Fibroblast of mammary gland (primary cell): ENCODE results near the gene CDH15.
A peak's percentile ranks its signal among the peaks of the same experiment; 100 is the strongest.

Experiments used
- DNase-seq: peaks from one replicate; pipeline ENCODE4 v3.0.0-alpha.2; 2010; ENCODE audit warnings: low read depth
- H3K4me3 ChIP-seq: 2 replicates; pipeline ENCODE4 v1.5.1; 2011; ENCODE audit warnings: low read depth, mild to moderate bottlenecking, low read length, moderate library complexity; ENCODE audit not compliant: control insufficient read depth
- TF ChIP-seq, protein P1 (sequence below): conservative IDR thresholded peaks from 2 replicates; pipeline ENCODE4 v1.5.1; 2011; ENCODE audit warnings: low read depth, low read length, inconsistent platforms; ENCODE audit not compliant: control insufficient read depth, insufficient read depth

The CDH15 gene

GRCh38 chr16:89189358-89190025 is 17.9 kb downstream of the CDH15 start:
- H3K4me3 ChIP-seq: no peak overlapping the region
- TF ChIP-seq, protein P1, sequence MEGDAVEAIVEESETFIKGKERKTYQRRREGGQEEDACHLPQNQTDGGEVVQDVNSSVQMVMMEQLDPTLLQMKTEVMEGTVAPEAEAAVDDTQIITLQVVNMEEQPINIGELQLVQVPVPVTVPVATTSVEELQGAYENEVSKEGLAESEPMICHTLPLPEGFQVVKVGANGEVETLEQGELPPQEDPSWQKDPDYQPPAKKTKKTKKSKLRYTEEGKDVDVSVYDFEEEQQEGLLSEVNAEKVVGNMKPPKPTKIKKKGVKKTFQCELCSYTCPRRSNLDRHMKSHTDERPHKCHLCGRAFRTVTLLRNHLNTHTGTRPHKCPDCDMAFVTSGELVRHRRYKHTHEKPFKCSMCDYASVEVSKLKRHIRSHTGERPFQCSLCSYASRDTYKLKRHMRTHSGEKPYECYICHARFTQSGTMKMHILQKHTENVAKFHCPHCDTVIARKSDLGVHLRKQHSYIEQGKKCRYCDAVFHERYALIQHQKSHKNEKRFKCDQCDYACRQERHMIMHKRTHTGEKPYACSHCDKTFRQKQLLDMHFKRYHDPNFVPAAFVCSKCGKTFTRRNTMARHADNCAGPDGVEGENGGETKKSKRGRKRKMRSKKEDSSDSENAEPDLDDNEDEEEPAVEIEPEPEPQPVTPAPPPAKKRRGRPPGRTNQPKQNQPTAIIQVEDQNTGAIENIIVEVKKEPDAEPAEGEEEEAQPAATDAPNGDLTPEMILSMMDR: no peak
- DNase-seq: no peak

DNA sequence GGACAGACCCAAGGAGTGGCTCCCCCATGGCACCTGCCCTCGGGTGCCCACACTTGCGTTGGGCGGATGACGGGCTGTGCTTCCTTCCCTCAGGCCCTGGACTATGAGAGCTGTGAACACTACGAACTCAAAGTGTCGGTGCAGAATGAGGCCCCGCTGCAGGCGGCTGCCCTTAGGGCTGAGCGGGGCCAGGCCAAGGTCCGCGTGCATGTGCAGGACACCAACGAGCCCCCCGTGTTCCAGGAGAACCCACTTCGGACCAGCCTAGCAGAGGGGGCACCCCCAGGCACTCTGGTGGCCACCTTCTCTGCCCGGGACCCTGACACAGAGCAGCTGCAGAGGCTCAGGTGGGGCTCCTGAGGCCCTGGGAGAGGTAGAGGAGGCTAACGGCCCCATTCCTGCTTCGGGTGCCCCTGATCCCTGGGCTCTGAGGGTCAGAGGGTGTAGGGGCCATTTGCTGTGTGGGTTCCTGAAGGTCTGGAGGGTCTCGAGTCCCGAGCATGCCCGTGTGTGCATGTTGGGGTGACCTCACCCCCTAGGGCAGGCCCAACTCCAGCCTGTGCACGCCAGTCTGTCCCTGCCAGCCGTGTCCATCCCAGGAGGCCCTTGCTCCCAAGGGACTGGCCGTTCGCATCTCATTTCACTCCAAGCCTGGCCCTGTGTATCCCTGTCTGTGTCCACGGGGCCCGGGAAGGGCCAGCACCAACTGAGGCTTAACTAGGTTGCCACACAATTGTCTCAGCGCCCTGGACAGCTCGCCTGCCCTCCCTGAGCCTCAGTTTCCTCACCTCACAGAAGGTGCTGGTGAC is 18.8 kb downstream of the CDH15 start:
- no peak for DNase-seq
- H3K4me3 ChIP-seq: no peak overlapping the region
- TF ChIP-seq, protein P1: no peak

DNA sequence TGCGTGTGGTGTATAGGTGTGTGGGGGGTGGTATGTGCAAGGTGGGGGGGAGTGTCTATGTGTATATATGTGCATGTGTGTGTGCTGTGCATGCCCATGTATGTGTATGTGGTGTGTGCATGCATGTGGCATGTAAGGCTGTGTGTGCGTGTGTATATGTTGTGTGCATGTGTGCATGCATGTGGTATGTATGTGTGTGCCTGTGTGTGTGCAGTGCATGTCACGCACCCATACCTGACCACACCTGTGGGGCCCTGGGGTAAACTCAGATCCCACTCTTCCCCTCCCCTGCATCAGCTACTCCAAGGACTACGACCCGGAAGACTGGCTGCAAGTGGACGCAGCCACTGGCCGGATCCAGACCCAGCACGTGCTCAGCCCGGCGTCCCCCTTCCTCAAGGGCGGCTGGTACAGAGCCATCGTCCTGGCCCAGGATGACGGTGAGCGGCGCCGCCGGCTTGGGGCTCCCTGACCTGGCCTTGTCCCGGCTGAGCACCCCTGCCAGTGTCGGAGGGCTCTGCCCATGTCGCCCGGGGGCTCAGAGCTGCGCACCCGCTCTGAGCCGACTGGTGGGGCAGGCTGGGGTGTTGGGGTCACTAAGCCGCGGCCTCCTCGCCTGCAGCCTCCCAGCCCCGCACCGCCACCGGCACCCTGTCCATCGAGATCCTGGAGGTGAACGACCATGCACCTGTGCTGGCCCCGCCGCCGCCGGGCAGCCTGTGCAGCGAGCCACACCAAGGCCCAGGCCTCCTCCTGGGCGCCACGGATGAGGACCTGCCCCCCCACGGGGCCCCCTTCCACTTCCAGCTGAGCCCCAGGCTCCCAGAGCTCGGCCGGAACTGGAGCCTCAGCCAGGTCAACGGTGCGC is 19.7 kb downstream of the CDH15 start:
- H3K4me3 ChIP-seq: no peak overlapping the region
- TF ChIP-seq, protein P1: no peak
- DNase-seq: no peak

DNA sequence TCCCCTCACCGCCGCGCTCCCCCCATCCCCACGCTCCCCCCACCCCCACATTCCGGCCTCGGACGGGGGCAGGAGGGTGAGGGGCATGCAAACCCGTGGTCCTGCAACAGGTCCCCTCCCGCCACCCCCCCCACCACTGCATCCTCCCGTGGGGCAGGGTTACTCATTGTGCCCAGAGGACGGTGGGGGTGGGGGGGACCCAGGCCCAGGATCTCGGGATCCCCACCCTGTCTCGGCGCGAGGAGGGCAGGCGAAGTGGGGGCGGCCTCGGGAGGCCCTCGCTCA is 20.3 kb downstream of the CDH15 start:
- TF ChIP-seq, protein P1: no peak
- peak overlapping the region; percentile 35 for H3K4me3 ChIP-seq
- no peak for DNase-seq

GRCh38 chr16:89192186-89192955 is 20.8 kb downstream of the CDH15 start:
- DNase-seq: peak; percentile 95
- H3K4me3 ChIP-seq: peak overlapping the region; percentile 35

DNA sequence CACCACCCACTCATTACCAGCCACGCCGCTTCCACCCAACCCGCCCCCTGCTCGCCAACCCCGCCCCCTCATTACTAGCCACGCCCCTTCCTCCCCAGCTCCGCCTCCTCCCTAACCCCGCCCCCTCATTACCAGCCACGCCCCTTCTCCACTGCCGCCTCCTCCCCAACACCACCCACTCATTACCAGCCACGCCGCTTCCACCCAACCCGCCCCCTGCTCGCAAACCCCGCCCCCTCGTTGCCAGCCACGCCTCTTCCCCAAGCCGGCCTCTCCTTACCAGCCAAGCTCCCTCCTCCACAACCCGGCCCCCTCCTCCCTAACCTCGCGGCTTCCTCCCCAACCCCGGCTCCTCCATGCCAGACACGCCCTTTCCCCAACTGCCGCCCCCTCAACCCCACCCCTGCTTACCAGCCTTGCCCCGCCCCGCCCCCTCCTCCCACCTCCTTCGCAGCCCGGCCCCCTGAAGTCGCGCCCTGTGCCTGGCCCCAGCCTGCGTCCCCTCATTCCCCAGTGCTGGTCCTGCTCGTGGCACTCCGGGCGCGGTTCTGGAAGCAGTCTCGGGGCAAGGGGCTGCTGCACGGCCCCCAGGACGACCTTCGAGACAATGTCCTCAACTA is 21.5 kb downstream of the CDH15 start:
- TF ChIP-seq, protein P1: no peak
- peak; percentile 91 for DNase-seq

More for the DNA sequence above, 21.5 kb downstream of the CDH15 start:
- no peak overlapping the region for H3K4me3 ChIP-seq
